Measurements from ENCODE around the gene CMTM8. TPM values are rescaled to one million over a fixed set of nuclear protein-coding genes. Genes with fewer than 3 reads are reported as not detected.
"Not testable (repeated sequence)": the region's sequence is repeated elsewhere in the genome, so short reads cannot be mapped to it uniquely, and the experiment has no call there.

Gene CMTM8, protein sequence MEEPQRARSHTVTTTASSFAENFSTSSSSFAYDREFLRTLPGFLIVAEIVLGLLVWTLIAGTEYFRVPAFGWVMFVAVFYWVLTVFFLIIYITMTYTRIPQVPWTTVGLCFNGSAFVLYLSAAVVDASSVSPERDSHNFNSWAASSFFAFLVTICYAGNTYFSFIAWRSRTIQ
- total RNA-seq: 10 to 100 TPM; 11.6 to 13.0 TPM

DNA sequence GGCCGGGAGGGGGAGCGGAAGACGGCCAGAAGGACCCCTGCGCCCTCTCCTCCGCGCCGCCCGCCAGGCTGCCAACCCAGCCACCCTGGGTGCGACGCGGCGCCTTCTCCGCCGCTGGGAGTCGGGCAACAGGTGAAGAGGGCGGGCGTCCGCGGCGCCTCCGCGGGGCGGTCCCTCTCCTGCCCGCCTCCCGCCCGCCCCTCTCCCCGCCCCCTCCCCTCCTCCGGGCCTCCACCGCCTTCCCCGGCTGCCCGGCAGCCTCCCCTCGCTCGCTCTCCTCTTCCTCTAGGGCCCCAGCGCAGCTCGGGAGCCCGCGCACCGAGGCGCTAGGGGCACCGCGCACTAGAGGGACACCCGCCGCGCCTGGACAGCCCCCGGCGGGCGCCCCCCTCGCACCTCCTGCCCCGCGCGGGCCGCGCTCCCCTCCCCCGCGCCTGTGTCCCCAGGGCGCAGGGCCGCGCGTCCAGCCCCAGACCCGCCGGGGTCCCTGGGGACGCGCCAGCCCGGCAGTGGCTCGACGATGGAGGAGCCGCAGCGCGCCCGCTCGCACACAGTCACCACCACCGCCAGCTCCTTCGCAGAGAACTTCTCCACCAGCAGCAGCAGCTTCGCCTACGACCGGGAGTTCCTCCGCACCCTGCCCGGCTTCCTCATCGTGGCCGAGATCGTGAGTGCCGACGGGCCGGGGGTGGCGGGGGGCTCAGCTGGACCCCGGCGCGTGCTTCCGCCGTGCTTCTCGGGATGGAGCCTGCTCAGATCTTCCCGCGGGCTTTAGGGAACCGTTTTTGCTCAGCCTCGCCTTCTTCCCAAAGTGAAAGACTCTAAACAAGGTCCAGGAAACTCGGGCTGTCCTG is at the start of gene CMTM8:
TSS of gene CMTM8 (plus strand) at position 228 of the 854 bp plus-strand sequence. CDS start at position 521, 293 bp downstream.
- Mint-ChIP-seq H3K27ac (peak within 1 kb of the TSS; percentile 34), H3K36me3 (peaks cover 12% of the 10 kb centered on the region), H3K4me3 (peak within 1 kb of the TSS; percentile 81), H3K4me1 (ENCODE audit: low read depth) (peaks cover 31% of the 10 kb centered on the region), H3K9me3 (peaks cover 9% of the 10 kb centered on the region), H3K27me3 (peaks cover 4% of the 10 kb centered on the region)
- intact Hi-C loops (cut with micrococcal nuclease): loop anchor here (2.0 to 5.0 kb wide), 2 partner anchors 62 to 154 kb away; partner anchors contain the start of gene CMTM7
- peak; percentile 75 for DNase-seq
- CTCF ChIA-PET: interaction anchor here (0.7 to 5.5 kb wide), 12 partner anchors 11 to 331 kb away, joined by 3 to 39 read pairs (median 8); partner anchors contain the start of gene DYNC1LI1
- POLR2A ChIA-PET: interaction anchor here (0.6 to 1.5 kb wide), 5 partner anchors 9 to 764 kb away, joined by 3 to 4 read pairs (median 3); no protein-coding TSS in a partner anchor

GRCh38 chr3:32189693-32190092 is 48.8 kb upstream of the CMTM8 start:
- Mint-ChIP-seq H3K4me1 (ENCODE audit: low read depth) (no peaks in the 10 kb centered on the region), H3K36me3 (no peaks in the 10 kb centered on the region), H3K27me3 (peaks cover 3% of the 10 kb centered on the region), H3K4me3 (no peak overlapping the region), H3K9me3 (no peaks in the 10 kb centered on the region), H3K27ac (no peak overlapping the region)
- ChIA-PET POLR2A (no interaction called here), CTCF (no interaction called here)
- no peak for DNase-seq
- intact Hi-C loops (cut with micrococcal nuclease): no loop called here

DNA sequence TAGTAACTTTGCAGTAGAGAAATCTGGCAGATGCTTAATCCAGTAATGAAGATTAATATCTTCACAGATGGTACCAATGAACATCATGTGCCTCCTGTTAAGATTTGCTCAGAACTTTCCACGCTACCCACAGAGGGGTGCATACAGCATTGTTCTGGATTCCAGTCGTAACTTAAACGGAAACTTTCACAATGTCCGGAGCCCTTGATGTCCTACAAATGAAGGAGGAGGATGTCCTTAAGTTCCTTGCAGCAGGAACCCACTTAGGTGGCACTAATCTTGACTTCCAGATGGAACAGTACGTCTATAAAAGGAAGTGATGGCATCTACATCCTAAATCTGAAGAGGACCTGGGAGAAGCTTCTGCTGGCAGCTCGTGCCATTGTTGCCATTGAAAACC is 47.9 kb upstream of the CMTM8 start:
- H3K4me3 Mint-ChIP-seq; DNase-seq; H3K9me3 Mint-ChIP-seq; H3K36me3 Mint-ChIP-seq; CTCF ChIA-PET; intact Hi-C loops (cut with micrococcal nuclease); POLR2A ChIA-PET; H3K27me3 Mint-ChIP-seq; H3K4me1 Mint-ChIP-seq (ENCODE audit: low read depth); H3K27ac Mint-ChIP-seq: not testable (repeated sequence)

DNA sequence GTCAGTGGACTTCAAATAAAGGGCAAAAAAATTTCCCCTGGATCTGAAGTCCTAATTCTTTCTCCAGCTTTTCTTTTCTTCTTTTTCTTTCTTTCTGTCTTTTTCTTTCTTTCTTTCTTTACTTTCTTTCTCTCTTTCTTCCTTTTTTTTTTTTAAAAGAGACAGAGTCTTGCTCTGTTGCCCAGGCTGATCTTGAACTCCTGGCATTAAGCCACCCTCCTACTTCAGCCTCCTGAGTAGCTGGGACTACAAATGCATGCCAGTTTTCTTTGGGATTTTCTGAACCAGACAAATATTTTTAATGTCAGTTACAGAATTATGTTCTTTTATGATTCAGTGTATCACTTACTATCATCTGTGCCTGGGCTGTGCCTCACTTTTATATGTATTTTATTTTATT is 45.4 kb upstream of the CMTM8 start:
- CTCF ChIA-PET: interaction anchor here (1.2 kb wide), 1 partner anchor 16 kb away, joined by 5 read pairs; no protein-coding TSS in a partner anchor

GRCh38 chr3:32194653-32195052 is 43.8 kb upstream of the CMTM8 start:
- Mint-ChIP-seq H3K36me3 (no peaks in the 10 kb centered on the region), H3K4me1 (ENCODE audit: low read depth) (no peaks in the 10 kb centered on the region), H3K4me3 (no peak overlapping the region), H3K27ac (no peak overlapping the region), H3K27me3 (peaks cover 8% of the 10 kb centered on the region), H3K9me3 (no peaks in the 10 kb centered on the region)
- POLR2A ChIA-PET: no interaction called here
- CTCF ChIA-PET: no interaction called here
- intact Hi-C loops (cut with micrococcal nuclease): no loop called here
- no peak for DNase-seq

More for the DNA sequence above, 45.4 kb upstream of the CMTM8 start:
- intact Hi-C loops (cut with micrococcal nuclease): no loop called here
- H3K36me3 Mint-ChIP-seq: no peaks in the 10 kb centered on the region
- H3K9me3 Mint-ChIP-seq: no peaks in the 10 kb centered on the region
- H3K27ac Mint-ChIP-seq: no peak overlapping the region
- no peak overlapping the region for H3K4me3 Mint-ChIP-seq
- no peak for DNase-seq
- POLR2A ChIA-PET: no interaction called here
- H3K27me3 Mint-ChIP-seq: peaks cover 8% of the 10 kb centered on the region
- no peaks in the 10 kb centered on the region for H3K4me1 Mint-ChIP-seq (ENCODE audit: low read depth)

DNA sequence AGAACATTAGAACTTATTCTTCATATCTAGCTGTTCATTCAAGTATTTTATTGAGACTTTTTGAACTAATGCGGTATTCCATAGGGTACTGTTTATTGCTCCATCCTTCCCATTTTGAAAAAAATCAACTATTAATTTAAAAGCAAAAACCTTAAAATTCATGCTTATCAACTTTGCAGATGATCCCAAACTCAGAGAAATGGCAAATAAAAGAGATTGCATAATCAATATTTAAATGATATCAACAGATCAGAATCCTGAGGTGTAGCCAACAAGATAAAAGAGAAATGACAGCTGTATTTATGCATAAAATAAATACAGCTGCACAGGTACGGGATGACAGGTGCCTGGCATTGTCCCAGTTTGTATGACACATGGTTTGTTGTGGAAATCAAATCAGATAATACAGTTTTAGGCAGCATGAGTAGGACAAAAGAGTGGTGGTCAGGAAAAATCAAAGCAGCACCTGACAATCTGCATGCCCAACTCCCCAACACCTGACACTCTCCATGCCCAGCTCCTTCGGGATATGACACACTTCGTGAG is 42.4 kb upstream of the CMTM8 start:
- POLR2A ChIA-PET: no interaction called here
- H3K27me3 Mint-ChIP-seq: peaks cover 5% of the 10 kb centered on the region
- CTCF ChIA-PET: interaction anchor here (0.9 kb wide), 1 partner anchor 45 kb away, joined by 3 read pairs; no protein-coding TSS in a partner anchor

GRCh38 chr3:32197991-32198390 is 40.5 kb upstream of the CMTM8 start:
- intact Hi-C loops (cut with micrococcal nuclease): no loop called here
- Mint-ChIP-seq H3K27ac (no peak overlapping the region), H3K4me1 (ENCODE audit: low read depth) (no peaks in the 10 kb centered on the region), H3K27me3 (peaks cover 4% of the 10 kb centered on the region), H3K9me3 (no peaks in the 10 kb centered on the region), H3K4me3 (no peak overlapping the region), H3K36me3 (no peaks in the 10 kb centered on the region)
- no peak for DNase-seq
- CTCF ChIA-PET: interaction anchor here (1.0 kb wide), 1 partner anchor 41 kb away, joined by 3 read pairs; the partner anchor contains the start of gene CMTM8
- POLR2A ChIA-PET: no interaction called here

More for the DNA sequence above, 42.4 kb upstream of the CMTM8 start:
- Mint-ChIP-seq H3K27ac (no peak overlapping the region), H3K9me3 (no peaks in the 10 kb centered on the region), H3K4me3 (no peak overlapping the region), H3K4me1 (ENCODE audit: low read depth) (no peaks in the 10 kb centered on the region), H3K36me3 (no peaks in the 10 kb centered on the region)
- DNase-seq: no peak
- intact Hi-C loops (cut with micrococcal nuclease): no loop called here

GRCh38 chr3:32198714-32199113 is 39.8 kb upstream of the CMTM8 start:
- no peak for DNase-seq
- H3K4me1 Mint-ChIP-seq (ENCODE audit: low read depth): no peaks in the 10 kb centered on the region
- H3K27ac Mint-ChIP-seq: no peak overlapping the region
- H3K36me3 Mint-ChIP-seq: no peaks in the 10 kb centered on the region
- CTCF ChIA-PET: interaction anchor here (0.7 kb wide), 1 partner anchor 21 kb away, joined by 3 read pairs; no protein-coding TSS in a partner anchor
- no peak overlapping the region for H3K4me3 Mint-ChIP-seq
- peaks cover 4% of the 10 kb centered on the region for H3K27me3 Mint-ChIP-seq
- no peaks in the 10 kb centered on the region for H3K9me3 Mint-ChIP-seq
- intact Hi-C loops (cut with micrococcal nuclease): no loop called here
- POLR2A ChIA-PET: no interaction called here

GRCh38 chr3:32200490-32200889 is 38.0 kb upstream of the CMTM8 start:
- Mint-ChIP-seq H3K36me3 (no peaks in the 10 kb centered on the region), H3K9me3 (no peaks in the 10 kb centered on the region), H3K27ac (no peak overlapping the region), H3K4me3 (no peak overlapping the region), H3K4me1 (ENCODE audit: low read depth) (no peaks in the 10 kb centered on the region), H3K27me3 (peaks cover 4% of the 10 kb centered on the region)
- ChIA-PET POLR2A (no interaction called here), CTCF (interaction anchor here (0.5 kb wide), 1 partner anchor 181 kb away, joined by 3 read pairs; no protein-coding TSS in a partner anchor)
- intact Hi-C loops (cut with micrococcal nuclease): no loop called here
- DNase-seq: no peak

GRCh38 chr3:32200992-32201758 is 37.3 kb upstream of the CMTM8 start:
- Mint-ChIP-seq H3K4me1 (ENCODE audit: low read depth) (no peaks in the 10 kb centered on the region), H3K9me3 (no peaks in the 10 kb centered on the region), H3K27ac (no peak overlapping the region), H3K27me3 (peaks cover 4% of the 10 kb centered on the region), H3K36me3 (no peaks in the 10 kb centered on the region), H3K4me3 (no peak overlapping the region)
- ChIA-PET CTCF (no interaction called here), POLR2A (no interaction called here)
- no peak for DNase-seq
- intact Hi-C loops (cut with micrococcal nuclease): no loop called here

- POLR2A ChIA-PET: no interaction called here
- no peaks in the 10 kb centered on the region for H3K4me1 Mint-ChIP-seq (ENCODE audit: low read depth)
These were observed 36.0 kb upstream of the CMTM8 start for GRCh38 chr3:32202496-32202895.

DNA sequence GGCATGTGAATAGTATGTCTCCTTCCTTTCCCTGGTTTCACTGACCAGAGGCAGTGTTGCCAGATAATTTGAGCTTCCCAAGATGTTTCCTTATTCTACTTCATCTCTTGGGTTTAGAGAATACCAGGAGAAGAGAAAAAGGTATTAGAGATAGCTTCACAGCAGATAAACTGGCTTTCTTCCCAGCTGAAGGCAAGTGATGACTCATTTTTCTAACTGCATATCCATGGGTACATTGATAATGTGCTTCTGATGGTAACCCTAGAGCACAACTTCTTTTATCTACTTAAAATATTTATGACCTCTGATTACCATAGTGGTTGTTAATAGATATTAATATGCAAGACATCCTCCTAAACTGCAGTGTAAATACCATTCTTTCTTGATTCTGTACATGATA is 34.6 kb upstream of the CMTM8 start:
- DNase-seq: no peak
- H3K36me3 Mint-ChIP-seq: no peaks in the 10 kb centered on the region
- ChIA-PET POLR2A (no interaction called here), CTCF (no interaction called here)
- H3K9me3 Mint-ChIP-seq: no peaks in the 10 kb centered on the region
- no peak overlapping the region for H3K27ac Mint-ChIP-seq
- no peaks in the 10 kb centered on the region for H3K4me1 Mint-ChIP-seq (ENCODE audit: low read depth)
- intact Hi-C loops (cut with micrococcal nuclease): no loop called here
- no peak overlapping the region for H3K4me3 Mint-ChIP-seq
- no peaks in the 10 kb centered on the region for H3K27me3 Mint-ChIP-seq

More at GRCh38 chr3:32202496-32202895, 36.0 kb upstream of the CMTM8 start:
- no peak for DNase-seq
- CTCF ChIA-PET: no interaction called here
- Mint-ChIP-seq H3K4me3 (no peak overlapping the region), H3K36me3 (no peaks in the 10 kb centered on the region), H3K9me3 (no peaks in the 10 kb centered on the region), H3K27me3 (no peaks in the 10 kb centered on the region), H3K27ac (no peak overlapping the region)
- intact Hi-C loops (cut with micrococcal nuclease): no loop called here

Measured in activated CD4-positive, alpha-beta memory T cell treated with anti-CD3 and anti-CD28 coated beads for 36 hours (primary cell).